Pons (tissue), 1 donor: Measurements from ENCODE around the gene PRKAR1A.

Experiments
- DNase-seq: peaks from one replicate; pipeline ENCODE4 v3.0.0-alpha.2; 2016; ENCODE audit warnings: low spot score

The PRKAR1A gene

GRCh38 chr17:68542698-68543463, 30.7 kb downstream of the PRKAR1A start:
- DNase-seq = no peak

DNA sequence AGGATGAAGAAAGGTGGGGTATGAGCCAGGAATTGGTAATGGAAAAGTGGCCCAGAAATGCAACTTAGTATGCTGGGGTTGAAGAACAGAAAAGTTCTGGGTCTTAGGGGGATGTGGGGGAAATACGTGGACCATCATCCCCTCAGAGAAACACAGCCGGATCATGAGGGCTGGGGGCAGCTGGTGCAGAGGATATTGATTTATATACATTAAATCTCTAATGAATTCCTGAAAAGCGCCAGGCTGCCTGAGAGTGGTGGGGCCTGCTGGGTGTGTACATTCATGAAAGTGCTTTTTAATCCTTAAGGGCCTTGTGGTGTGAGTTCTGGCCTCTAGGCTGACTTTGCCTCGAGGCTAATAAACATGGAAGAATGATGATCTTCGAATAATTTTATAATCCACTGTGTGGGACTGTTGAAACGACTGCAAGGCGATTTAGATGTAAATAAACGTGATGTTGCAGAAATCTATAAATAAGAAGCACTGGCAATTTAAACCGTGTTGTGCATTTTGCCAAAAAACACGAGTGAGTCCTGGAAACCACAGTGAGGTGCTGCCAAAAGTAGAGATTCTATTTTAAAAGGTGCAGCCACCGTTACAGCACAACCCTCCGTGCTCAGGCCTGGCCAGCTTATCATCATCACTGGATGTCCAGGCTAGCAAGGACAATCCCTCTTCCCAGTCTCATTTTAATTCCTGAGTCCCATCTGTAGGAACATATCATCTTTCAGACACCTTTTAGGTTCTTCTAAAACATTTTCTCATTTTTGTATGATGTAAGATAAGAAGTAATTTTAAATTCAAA, 32.1 kb downstream of the PRKAR1A start:
- DNase-seq = no peak

DNA sequence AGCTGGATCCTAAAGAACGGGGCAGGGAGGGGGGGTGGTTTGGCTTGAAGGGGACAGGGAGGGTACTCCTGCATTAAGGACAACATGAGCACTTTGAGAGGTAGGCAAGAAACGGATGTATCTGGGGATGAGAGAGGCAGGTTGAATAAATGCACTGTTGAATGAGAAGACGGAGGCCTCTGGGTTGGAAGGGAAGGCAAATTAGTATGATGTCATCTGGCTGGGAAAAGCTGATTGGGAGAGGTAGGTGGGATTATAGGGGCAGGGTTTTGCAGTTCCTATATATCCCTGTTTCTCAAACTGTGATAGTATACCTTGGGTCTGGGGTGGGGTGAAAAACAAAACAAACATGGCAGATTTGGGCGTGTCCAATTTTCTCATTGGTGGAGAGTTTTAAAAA, 44.3 kb downstream of the PRKAR1A start:
- DNase-seq = no peak

DNA sequence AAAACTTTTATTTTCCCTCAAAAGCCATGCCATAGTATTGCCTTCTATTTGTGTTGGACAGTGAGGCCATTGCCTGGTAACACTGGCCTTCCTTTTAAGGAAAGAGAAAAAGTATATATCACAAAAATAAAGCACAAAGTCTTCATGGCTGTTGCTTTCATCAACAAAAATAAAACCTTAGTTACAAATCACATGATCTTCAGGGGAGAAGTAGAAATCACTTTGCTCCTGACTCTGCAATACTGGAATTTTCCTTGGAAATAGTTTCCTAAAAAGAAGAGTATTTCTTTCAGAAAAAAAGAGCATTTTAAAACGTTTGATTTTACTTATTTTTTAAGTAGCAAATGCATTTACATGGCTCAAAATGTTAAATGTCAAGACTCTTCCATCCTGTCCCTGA, 47.1 kb downstream of the PRKAR1A start:
- no peak for DNase-seq

DNA sequence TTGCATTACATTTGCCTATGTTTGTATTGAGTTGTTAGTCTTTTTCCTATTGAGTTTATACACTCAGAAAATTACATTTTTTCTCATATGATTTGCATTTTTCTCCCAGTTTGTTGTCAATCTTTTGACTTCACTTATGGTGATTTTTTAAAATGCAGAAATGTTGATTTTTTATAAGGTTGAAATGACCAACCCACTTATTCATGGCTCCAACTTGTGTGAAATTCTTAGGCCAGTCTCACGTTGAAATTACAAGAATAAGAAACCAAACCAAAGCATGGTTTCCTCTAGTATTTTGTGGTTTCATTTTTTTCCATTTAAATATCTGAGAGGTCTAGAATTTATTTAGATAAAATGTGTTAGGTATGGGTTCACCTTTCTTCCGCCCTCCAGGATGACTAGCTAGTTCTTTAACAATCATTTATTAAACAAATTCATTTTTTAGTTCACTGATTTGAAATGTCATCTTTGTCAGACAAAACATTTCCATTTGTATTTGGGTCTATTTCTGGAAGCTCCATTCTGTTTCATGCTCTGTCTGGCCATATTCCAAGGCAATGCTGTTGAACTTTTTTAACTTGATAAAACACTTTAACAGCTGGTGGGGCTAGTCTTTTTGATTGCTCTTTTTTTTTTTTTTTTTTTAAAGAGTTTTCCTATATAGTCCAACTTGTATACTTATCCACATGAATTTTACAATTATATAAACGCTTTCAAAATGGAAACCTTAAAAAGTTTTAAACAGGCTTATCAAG, 48.9 kb downstream of the PRKAR1A start:
- no peak for DNase-seq

DNA sequence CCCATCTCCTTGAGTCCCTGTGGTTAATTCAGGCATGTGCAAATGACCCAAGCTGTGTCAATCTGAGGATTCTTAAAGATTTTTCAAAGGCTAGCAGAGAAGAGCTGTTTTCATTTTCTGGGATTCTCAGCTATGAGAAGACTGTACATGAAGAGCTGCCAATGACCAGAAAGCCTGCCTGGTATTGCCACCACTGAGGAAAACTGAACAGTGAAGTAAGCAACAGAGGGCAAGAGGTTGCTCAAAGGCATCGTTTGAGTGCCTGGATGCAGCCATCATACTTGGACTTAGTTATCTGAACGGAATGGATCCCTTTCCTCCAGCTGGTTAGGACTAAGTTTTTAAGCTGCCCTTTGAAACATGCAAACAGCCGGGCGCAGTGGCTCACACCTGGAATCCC, 50.5 kb downstream of the PRKAR1A start:
- no peak for DNase-seq

DNA sequence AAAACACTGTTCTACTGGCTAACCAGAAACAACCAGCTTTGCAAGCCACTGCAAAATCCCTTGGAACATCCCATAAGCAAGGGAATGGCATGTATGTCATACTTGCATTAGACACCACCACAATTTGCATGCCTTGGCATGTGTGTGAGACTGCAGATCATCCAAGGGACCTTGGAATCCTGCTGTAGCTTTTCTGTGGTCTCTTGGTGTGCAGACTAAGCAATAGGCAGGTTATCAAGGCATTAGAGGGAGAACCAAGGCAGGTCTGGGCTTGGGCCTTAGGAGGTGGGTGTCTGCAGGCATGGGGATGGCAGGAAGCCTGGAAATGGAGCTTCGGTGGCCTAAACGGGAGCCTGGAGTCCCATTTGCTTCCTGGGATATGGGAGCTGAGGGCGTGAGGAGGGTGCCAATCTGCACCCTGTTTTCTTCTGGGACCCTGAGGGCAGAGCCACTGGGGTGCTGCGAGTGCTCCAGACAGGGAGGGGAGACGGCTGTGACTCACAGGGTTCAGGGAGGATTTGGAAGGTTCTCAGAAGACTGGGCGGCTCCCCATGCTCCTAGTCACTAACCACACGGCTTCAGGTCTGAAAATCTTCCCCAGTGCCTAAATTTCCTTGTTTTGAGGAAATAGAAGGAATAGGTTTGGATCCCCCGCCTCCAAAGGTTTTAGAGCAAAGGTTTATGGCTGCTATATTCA, 52.3 kb downstream of the PRKAR1A start:
- DNase-seq = no peak

DNA sequence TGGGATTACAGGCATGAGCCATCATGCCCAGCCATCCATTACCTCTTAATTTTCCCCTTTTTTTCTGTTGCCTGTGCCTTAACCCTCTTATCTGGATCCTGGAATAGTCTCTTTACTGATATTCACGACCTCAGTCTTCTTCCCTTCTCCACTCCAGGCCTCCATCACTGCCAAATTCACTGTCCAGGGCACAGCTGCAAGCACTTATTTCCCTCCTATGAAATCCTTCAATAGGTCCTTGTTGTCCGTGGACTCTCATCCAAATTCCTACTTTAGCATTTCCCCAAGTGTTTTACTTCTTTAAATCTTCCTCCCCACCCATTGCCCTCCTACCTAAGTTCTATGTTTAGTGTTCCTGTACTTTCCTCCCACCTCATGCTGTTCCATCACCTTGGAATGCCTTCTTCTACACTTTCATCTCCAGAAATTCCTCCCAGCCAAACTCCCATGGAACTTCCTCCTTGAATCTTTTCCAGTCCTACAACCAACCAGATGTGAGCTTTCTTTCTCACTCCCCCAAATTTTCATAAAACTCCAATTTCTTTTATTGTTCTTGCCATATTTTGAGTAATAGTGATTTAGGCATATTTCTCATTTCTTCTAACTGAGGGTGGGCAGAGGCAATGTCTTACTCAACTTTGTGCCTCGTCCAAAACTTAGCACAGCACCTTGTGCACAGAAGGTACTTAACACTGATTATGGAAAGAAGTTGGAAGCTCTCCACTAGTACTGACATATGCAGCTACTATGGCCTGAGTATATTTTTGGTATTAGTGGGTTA, 53.6 kb downstream of the PRKAR1A start:
- DNase-seq = no peak

DNA sequence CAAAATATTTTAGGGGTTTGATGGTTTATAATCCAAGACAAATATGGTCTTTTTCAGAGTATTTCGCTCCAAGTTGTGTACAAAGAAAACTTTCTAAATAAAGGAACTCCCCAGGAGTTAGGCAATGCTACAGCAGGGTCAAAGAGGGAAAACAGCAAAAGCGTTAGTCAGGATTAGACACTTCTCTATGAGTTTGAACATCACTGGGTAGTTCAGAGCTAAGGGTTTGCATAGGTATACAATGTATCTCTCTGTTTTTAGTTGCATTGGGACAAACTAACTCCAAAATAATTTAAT, 54.2 kb downstream of the PRKAR1A start:
- DNase-seq = no peak

GRCh38 chr17:68567035-68567434, 54.8 kb downstream of the PRKAR1A start:
- DNase-seq = no peak

- no peak for DNase-seq
Observed at GRCh38 chr17:68567581-68567980, 55.4 kb downstream of the PRKAR1A start.

GRCh38 chr17:68568581-68568980, 56.4 kb downstream of the PRKAR1A start:
- no peak for DNase-seq

- no peak for DNase-seq
Observed at GRCh38 chr17:68569346-68569745, 57.1 kb downstream of the PRKAR1A start.

DNA sequence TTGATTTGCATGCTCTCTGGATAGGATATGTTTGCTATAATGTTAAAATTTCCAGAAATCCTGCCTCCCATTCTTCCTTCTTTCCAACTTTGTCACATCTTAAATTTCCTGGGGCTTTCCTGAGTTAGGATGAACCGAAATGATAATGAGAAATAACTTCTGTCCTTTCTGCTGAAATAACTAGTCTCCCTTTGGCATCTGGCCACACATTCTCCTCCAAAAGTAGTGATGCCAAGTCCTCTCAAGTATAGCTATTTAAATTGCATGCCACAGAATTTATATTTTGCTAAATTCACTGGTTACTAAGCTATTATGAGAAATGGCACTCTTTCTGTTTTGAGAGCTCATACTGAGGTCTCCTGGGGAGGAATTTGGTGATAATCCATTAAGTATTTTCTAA, 58.3 kb downstream of the PRKAR1A start:
- DNase-seq = no peak

GRCh38 chr17:68572138-68572842, 60.1 kb downstream of the PRKAR1A start:
- DNase-seq = no peak

GRCh38 chr17:68573338-68573737, 61.1 kb downstream of the PRKAR1A start:
- DNase-seq = no peak

DNA sequence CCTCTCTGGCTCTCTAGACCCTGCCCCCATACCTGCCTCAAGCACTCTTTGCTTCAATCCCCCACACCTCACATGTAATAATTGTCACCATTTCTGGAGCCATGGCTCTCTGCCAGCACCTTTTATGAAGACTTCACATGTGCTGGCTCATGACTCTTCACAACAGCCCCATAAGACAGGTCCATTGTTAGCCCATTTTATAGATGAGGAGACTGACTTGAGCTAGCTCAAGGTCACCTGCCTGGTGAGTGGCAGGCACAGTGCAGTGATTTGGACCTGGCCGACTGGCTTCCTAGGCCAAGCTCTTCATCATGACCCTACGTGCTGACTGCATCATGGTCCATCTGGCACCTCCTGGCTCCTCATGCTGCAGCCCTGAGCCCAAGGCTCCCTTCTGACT, 63.9 kb downstream of the PRKAR1A start:
- DNase-seq = no peak

GRCh38 chr17:68576811-68577496, 64.7 kb downstream of the PRKAR1A start:
- no peak for DNase-seq

GRCh38 chr17:68577497-68577821, 65.2 kb downstream of the PRKAR1A start:
- DNase-seq = no peak

GRCh38 chr17:68578236-68578635, 66.0 kb downstream of the PRKAR1A start:
- DNase-seq = no peak
